GM19455 (cell line): ENCODE data around the gene RPL36AL.

Experiments used
- ATAC-seq: cut with Tn5 transposase; IDR thresholded peaks from one replicate; pipeline ENCODE4 v1.9.1; 2021; ENCODE audit not compliant: unreplicated experiment

Gene RPL36AL

DNA sequence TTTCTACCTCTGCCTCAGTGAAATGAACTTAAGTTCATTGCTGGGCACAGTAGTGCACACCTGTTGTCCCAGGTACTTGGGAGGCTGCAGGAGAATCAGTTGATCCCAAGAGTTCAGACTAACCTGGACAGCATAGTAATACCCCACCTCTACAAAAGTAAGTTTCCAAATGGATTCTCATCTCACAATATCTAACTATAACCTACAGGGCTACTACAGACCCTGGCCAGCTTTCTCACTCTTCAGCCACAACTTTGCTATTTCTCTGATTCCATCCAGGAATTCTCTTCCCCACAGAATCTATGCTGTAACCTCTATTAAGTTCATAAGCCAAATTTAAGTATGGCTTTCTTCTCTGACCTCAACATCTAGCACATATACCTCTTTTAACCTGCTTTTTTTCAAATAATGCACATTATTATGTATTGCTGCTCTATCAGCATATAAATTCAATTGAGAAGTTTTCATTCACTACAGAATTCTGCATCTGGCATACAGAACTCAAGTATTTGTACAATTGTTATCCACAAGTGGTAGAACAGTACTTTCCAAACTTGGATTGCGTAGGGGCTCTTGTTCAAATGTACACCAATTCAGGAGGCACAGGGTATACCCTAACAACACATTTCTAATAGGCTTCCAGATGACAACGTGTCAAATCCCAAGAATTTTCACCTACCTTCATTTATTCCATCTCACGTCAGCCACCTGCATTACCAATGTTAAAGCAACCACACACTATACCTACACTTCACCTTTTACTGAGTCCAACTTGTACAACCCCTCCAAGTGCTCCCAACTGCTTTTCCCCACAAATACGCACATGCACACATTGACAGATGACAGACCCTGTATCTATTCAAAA, 38.1 kb downstream of the RPL36AL start:
- no peak for ATAC-seq

DNA sequence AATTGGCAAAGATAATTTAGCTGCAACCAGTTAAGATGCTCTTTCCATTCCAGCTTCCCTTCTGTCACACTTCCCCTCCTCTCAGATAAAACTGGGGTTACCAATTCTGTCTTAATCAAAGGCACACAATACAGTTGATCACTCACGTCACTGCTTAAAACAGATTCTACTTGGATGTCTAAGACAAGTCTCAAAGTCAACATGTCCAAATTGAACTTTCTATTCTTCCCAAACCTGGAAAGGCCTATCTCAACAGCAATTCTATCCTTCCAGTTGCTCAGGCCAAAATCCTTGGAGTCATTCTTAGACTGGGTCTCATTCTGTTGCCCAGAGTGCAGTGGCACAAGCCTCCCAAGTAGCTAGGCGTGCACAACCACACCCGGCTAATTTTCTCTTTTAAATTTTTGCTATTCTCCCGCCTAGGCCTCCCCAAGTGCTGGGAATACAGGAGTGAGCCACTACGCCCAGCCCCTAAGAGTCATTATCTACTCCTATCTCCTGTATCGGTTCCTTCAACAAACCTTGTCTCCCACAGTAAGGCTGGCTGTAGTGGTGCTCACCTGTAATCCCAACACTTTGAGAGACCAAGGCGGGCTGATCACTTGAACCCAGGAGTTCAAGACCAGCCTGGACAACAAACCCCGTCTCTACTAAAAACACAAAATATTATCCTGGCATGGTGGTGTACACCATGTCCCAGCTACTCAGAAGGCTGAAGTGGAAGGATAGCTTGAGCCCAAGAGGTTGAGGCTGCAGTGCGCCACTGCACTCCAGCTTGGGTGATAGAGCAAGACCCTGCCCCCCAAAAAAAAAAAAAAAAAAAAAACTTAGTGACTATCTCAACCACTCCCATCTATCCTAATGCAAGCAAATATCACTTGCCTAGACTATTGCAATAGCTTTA, 39.0 kb downstream of the RPL36AL start:
- no peak for ATAC-seq

DNA sequence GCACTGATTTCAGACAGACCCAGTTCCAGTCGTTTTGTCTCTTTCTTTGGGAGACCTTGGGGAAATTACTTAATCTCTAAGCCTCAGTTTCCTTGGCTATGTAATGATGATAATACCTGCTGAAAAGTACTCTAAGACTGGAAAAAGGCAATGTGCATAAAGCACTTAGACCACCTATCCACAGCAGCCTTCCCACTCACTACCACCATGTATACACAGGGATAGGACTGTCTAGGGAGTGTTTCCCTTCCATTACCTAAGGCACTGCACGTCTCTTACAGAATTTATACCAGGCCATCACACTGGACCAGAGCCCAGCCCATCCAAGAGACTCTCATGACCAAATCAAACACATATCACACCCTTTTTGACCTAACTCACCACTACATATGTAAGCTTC, 40.6 kb downstream of the RPL36AL start:
- ATAC-seq = no peak

DNA sequence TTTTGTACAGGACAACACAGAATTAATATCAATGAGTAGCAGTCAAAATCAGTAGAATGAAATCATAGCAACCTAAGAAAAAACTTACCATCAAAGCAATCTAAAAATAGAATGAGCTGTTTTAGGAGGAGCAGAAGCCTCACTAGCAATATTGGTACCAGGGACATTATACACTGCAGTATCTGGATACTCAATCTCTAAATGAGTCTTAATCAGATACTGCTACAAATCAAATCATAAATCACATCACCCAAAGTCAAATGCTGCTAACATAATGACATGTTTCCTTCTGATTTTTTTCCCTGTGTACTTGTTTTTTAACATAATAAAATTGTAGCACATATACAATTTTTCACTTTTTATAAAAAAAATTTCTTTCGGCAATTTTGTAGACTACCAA, 42.3 kb downstream of the RPL36AL start:
- ATAC-seq = no peak

DNA sequence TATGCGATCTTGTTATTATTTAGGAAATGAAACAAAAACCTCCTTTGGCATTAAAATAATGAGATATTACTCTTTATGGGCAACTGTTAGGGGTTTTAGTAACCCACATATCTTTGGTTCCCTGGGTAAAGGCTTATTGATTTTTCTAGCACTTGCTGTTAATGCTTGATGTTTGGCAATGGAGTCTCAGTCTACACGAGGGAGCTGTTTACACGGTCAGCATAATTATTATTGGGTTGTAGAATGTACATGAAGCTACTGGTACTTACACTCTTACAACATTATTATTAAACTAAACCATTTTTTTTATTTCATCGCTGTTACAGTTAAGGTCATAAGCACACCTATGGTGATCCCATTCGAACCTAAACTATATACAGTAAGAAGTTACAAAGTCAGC, 46.4 kb downstream of the RPL36AL start:
- ATAC-seq = no peak

DNA sequence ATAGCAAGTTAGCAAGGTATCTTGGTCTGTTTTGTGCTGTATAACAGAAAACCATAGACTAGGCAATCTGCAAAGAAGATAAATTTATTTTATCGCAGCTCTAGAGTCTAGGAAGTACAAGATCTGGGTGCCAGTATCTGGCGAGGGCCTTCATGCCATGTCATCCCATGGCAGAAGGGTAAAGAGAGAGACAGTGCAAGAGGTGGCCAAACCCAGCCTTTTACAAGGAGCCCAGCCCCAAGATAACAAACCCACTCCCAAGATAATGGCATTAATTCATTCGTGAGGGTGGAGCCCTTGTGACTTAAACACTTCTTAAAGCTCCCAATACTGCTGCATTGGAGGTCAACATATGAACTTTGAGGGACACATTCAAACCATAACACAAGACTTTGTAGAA, 51.1 kb downstream of the RPL36AL start:
- no peak for ATAC-seq
